ENCODE measurements around the gene PCDHA7.
"Not testable (repeated sequence)": the region's sequence is repeated elsewhere in the genome, so short reads cannot be mapped to it uniquely, and the experiment has no call there.

Gene PCDHA7, protein sequence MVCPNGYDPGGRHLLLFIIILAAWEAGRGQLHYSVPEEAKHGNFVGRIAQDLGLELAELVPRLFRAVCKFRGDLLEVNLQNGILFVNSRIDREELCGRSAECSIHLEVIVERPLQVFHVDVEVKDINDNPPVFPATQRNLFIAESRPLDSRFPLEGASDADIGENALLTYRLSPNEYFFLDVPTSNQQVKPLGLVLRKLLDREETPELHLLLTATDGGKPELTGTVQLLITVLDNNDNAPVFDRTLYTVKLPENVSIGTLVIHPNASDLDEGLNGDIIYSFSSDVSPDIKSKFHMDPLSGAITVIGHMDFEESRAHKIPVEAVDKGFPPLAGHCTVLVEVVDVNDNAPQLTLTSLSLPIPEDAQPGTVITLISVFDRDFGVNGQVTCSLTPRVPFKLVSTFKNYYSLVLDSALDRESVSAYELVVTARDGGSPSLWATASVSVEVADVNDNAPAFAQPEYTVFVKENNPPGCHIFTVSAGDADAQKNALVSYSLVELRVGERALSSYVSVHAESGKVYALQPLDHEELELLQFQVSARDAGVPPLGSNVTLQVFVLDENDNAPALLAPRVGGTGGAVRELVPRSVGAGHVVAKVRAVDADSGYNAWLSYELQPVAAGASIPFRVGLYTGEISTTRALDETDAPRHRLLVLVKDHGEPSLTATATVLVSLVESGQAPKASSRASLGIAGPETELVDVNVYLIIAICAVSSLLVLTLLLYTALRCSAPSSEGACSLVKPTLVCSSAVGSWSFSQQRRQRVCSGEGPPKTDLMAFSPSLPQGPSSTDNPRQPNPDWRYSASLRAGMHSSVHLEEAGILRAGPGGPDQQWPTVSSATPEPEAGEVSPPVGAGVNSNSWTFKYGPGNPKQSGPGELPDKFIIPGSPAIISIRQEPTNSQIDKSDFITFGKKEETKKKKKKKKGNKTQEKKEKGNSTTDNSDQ

DNA sequence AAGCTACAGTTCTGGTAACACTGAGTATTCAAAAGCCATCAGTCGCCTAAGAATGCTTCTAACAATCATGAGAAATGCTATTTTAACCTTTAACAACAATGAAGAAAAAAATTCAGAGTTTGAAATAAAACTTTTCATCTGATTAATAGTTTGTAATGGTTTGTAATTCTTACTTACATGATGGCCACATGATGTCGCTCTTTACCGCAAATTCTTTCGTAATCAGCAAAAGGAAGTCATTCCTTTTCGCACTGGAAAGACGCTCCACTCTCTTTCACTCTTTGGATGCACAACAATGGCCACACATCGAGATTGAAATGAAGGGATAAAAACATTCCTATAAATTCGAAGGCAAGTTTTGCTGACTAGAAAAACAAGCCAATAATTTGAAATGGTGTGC lies at the start of gene PCDHA7:
PCDHA7 (plus strand) TSS at position 277 of the 400 bp plus-strand sequence; CDS start at position 392, 115 bp downstream.
- no peak for DNase-seq

DNA sequence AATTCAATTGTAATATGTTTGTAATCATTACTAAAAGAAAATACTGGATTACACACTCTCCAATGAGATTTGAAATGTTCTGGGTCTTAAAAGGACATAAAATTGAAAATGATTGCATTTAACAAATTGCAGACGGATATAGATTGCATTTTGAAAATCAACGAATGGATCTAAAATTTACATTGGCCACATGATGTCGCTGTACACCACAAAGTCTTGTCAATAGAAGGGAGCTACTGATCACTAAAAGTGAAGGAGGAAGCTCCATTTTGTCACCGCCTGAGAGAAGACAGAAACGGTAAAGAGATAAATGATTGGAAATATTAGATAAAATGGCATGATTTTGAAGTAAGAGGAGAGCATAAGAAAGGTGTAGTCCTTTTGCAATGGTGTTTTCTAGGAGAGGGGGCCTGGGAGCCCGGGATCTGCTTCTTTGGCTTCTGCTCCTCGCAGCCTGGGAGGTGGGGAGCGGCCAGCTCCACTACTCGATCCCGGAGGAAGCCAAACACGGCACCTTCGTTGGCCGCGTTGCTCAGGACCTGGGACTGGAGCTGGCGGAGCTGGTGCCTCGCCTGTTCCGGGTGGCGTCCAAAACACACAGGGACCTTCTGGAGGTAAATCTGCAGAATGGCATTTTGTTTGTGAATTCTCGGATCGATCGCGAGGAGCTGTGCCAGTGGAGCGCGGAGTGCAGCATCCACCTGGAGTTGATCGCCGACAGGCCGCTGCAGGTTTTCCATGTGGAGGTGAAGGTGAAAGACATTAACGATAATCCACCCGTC lies 48.0 kb upstream of the PCDHA7 start, which contains the start of gene PCDHA1:
PCDHA1 (plus strand) TSS at position 236 of the 782 bp plus-strand sequence.
- DNase-seq = no peak

DNA sequence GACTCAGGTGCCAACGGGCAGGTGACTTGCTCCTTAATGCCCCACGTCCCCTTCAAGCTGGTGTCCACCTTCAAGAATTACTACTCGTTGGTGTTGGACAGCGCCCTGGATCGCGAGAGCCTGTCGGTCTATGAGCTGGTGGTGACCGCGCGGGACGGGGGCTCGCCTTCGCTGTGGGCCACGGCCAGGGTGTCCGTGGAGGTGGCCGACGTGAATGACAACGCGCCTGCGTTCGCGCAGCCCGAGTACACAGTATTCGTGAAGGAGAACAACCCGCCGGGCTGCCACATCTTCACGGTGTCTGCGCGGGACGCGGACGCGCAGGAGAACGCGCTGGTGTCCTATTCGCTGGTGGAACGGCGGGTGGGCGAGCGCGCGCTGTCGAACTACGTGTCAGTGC lies 46.6 kb upstream of the PCDHA7 start:
- not testable (repeated sequence) for DNase-seq

DNA sequence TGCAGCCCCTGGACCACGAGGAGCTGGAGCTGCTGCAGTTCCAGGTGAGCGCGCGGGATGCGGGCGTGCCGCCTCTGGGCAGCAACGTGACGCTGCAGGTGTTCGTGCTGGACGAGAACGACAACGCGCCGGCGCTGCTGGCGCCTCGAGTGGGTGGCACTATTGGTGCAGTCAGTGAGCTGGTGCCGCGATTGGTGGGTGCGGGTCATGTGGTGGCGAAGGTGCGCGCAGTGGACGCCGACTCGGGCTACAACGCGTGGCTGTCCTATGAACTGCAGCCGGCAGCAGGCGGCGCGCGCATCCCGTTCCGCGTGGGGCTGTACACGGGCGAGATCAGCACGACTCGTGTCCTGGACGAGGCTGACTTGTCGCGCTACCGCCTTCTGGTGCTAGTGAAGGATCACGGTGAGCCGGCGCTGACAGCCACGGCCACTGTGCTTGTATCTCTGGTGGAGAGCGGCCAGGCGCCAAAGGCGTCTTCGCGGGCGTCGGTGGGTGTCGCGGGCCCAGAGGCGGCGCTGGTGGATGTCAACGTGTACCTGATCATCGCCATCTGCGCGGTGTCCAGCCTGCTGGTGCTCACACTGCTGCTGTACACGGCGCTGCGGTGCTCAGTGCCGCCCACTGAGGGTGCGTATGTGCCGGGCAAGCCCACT lies 46.1 kb upstream of the PCDHA7 start:
- not testable (repeated sequence) for DNase-seq

DNA sequence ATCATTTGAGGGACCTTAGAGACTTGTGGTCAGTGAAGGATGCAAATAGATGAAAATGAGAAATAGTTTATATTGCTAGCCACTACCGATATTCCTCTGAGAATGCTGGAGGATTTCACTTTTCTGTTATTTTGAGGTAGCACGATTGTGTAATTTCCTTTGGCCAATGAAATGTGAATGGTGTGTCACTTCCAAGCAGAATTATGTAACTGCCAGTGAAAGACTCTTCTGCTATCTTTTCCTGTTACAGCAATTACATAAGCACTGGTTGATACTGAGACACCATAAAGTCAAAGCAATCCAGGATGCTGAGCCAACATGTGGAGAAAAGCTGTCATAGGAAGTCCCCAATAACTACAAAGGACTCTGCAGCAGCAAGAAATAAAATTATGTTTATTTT lies 43.0 kb upstream of the PCDHA7 start:
- no peak for DNase-seq

DNA sequence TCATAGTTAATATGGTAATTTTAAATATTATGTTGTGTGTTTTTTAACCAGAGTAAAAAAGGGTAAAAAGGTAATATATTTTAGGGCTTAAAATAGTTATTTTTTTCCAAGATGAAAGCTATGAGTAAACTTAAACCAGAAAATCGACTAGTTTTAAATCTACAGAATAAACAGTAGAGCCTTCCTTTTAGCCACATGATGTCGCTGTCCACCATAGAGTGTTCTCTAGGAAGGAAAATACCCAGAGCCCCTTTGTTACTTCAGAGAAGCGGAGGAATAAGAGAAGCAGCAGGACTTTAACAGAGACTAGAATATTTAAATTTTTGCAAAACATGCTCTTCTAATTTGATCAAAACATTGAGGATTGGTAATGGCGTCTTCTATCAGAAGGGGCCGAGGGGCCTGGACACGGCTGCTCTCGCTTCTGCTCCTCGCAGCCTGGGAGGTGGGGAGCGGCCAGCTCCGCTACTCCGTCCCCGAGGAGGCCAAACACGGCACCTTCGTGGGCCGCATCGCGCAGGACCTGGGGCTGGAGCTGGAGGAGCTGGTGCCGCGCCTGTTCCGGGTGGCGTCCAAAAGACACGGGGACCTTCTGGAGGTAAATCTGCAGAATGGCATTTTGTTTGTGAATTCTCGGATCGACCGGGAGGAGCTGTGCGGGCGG lies 39.3 kb upstream of the PCDHA7 start, which contains the start of gene PCDHA2:
PCDHA2 (plus strand) TSS at position 258 of the 664 bp plus-strand sequence.
- no peak for DNase-seq

DNA sequence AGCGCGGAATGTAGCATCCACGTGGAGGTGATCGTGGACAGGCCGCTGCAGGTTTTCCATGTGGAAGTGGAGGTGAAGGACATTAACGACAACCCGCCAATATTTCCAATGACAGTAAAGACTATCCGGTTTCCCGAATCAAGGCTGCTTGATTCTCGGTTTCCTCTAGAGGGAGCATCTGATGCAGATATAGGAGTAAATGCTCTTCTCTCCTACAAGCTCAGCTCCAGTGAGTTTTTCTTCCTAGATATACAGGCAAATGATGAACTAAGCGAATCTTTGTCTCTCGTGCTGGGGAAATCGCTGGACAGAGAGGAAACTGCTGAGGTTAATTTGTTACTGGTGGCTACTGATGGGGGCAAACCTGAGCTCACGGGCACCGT lies 38.8 kb upstream of the PCDHA7 start:
- DNase-seq = no peak

DNA sequence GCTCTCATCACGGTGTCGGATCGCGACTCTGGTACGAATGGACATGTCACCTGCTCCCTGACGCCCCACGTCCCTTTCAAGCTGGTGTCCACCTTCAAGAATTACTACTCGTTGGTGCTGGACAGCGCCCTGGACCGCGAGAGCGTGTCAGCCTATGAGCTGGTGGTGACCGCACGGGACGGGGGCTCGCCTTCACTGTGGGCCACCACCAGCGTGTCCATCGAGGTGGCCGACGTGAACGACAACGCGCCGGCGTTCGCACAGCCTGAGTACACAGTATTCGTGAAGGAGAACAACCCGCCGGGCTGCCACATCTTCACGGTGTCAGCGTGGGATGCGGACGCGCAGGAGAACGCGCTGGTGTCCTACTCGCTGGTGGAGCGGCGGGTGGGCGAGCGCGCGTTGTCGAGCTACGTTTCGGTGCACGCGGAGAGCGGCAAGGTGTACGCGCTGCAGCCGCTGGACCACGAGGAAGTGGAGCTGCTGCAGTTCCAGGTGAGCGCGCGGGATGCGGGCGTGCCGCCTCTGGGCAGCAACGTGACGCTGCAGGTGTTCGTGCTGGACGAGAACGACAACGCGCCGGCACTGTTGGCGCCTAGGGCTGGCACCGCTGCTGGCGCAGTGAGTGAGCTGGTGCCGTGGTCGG lies 37.9 kb upstream of the PCDHA7 start:
- DNase-seq = not testable (repeated sequence)

DNA sequence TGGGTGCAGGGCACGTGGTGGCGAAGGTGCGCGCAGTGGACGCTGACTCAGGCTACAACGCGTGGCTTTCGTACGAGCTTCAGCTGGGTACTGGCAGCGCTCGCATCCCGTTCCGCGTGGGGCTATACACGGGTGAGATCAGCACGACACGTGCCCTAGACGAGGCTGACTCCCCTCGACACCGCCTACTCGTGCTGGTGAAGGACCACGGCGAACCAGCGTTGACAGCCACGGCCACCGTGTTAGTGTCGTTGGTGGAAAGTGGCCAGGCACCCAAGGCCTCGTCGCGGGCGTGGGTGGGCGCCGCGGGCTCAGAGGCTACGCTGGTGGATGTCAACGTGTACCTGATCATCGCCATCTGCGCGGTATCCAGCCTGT lies 37.4 kb upstream of the PCDHA7 start:
- DNase-seq = no peak

DNA sequence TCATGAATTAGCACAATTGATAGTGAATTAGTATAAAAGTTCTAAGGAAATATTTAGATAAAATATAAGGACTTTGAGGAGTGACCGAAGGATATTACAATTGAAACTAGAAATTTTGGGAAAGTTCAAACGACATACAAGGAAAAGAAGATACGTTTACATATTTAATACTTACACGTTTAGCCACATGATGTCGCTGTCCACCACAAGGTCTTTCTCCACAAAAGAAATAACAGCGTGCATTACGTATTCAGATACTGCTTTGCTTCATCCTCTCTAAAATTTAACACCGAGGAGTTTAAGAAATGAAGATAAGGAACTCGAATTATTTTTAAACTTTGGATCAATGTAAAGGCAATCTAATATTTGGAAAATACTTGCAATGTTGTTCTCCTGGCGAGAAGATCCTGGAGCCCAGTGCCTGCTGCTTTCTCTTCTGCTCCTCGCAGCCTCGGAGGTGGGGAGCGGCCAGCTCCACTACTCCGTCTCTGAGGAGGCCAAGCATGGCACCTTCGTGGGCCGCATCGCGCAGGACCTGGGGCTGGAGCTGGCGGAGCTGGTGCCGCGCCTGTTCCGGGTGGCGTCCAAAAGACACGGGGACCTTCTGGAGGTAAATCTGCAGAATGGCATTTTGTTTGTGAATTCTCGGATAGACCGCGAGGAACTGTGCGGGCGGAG lies 33.1 kb upstream of the PCDHA7 start, which contains the start of gene PCDHA3:
PCDHA3 (plus strand) TSS at position 242 of the 678 bp plus-strand sequence.
- no peak for DNase-seq

DNA sequence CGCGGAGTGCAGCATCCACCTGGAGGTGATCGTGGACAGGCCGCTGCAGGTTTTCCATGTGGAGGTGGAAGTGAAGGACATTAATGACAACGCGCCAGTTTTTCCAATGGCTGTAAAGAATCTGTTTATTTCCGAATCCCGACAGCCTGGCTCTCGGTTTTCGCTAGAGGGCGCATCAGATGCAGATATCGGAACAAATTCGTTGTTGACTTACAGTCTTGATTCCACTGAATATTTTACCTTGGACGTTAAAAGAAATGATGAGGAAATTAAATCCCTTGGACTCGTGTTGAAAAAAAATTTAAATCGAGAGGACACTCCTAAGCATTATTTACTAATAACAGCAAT lies 32.6 kb upstream of the PCDHA7 start:
- no peak for DNase-seq

DNA sequence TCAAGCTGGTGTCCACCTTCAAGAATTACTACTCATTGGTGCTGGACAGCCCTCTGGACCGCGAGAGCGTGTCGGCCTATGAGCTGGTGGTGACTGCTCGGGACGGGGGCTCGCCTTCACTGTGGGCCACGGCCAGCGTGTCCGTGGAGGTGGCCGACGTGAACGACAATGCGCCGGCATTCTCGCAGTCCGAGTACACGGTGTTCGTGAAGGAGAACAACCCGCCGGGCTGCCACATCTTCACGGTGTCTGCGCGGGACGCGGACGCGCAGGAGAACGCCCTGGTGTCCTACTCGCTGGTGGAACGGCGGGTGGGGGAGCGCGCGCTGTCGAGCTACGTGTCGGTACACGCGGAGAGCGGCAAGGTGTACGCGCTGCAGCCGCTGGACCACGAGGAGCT lies 31.7 kb upstream of the PCDHA7 start:
- DNase-seq = not testable (repeated sequence)

DNA sequence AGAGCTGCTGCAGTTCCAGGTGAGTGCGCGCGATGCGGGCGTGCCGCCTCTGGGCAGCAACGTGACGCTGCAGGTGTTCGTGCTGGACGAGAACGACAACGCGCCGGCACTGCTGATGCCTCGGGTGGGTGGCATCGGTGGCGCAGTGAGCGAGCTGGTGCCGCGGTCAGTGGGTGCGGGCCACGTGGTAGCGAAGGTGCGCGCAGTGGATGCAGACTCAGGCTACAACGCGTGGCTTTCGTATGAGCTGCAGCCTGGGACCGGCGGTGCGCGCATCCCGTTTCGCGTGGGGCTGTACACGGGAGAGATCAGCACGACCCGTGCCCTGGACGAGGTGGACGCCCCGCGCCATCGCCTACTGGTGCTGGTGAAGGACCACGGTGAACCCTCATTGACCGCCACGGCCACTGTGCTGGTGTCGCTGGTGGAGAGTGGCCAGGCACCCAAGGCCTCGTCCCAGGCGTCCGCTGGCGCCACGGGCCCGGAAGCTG lies 31.2 kb upstream of the PCDHA7 start:
- DNase-seq = no peak

DNA sequence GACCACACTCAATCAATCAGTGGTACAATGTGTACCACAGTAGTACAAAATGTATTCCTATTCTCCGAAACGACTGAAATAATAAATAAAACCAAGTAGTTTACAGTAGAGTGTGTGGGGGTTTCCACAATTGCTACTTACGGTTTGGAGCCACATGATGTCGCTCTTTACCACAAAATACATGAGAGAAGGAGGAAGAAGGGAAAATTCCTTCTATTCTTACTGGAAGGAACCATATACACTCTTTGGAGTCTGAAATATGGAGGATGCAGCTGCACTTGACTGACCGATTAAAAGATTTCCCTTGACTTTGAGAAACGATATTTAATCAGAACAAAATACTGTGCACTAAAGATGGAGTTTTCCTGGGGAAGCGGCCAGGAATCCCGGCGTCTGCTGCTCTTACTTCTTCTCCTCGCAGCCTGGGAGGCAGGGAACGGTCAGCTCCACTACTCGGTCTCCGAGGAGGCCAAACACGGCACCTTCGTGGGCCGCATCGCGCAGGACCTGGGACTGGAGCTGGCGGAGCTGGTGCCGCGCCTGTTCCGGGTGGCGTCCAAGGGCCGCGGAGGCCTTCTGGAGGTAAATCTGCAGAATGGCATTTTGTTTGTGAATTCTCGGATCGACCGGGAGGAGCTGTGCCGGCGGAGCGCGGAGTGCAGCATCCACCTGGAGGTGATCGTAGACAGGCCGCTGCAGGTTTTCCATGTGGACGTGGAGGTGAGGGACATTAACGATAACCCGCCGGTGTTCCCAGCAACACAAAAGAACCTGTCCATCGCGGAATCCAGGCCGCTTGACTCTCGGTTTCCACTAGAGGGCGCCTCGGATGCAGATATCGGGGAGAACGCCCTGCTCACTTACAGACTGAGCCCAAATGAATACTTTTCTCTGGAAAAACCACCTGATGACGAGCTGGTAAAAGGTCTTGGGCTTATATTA lies 27.0 kb upstream of the PCDHA7 start, which contains the start of gene PCDHA4:
PCDHA4 (plus strand) TSS at position 235 of the 942 bp plus-strand sequence.
- DNase-seq = no peak

DNA sequence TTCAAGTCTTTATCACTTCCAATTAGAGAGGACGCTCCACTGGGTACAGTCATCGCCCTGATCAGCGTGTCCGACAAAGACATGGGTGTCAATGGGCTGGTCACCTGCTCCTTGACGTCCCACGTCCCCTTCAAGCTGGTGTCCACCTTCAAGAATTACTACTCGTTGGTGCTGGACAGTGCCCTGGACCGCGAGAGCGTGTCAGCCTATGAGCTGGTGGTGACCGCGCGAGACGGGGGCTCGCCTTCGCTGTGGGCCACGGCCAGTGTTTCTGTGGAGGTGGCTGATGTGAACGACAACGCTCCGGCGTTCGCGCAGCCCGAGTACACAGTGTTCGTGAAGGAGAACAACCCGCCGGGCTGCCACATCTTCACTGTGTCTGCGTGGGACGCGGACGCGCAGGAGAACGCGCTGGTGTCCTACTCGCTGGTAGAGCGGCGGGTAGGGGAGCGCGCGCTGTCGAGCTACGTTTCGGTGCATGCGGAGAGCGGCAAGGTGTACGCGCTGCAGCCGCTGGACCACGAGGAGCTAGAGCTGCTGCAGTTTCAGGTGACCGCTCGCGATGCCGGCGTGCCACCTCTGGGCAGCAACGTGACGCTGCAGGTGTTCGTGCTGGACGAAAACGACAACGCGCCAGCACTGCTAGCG lies 25.7 kb upstream of the PCDHA7 start:
- DNase-seq = not testable (repeated sequence)

DNA sequence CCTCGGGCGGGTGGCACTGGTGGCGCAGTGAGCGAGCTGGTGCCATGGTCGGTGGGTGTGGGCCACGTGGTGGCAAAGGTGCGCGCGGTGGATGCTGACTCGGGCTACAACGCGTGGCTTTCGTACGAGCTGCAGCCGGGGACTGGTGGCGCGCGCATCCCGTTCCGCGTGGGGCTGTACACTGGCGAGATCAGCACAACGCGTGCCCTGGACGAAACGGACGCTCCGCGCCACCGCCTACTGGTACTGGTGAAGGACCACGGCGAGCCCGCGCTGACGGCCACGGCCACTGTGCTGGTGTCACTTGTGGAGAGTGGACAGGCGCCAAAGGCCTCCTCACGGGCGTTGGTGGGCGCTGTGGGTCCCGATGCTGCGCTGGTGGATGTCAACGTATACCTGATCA lies 25.2 kb upstream of the PCDHA7 start:
- no peak for DNase-seq

DNA sequence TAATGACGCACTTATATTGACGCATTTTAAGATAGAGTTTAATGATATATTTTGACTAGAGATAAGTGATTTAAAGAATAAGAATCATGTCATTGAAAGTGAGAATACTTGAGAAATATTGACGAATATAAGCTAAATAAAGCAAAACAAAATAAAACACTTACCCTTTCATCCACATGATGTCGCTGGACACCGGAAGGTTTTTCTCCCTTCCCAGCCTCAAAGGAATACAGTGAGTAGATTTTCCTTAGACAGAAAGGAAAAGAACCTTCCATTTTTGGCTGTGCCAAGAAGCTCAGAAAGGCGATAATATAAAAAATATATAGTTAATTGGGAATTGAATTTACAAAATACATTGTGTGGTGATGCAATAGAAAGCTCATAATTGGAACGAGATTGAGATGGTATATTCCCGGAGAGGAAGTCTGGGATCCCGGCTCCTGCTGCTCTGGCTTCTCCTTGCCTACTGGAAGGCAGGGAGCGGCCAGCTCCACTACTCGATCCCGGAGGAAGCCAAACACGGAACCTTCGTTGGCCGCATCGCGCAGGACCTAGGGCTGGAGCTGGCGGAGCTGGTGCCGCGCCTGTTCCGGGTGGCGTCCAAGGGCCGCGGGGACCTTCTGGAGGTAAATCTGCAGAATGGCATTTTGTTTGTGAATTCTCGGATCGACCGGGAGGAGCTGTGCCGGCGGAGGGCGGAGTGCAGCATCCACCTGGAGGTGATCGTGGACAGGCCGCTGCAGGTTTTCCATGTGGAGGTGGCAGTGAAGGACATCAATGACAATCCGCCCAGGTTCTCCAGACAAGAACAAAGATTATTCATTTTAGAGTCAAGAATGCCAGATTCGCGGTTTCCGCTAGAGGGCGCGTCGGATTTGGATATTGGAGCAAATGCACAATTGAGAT lies 12.4 kb upstream of the PCDHA7 start, which contains the start of gene PCDHA5:
PCDHA5 (plus strand) TSS at position 239 of the 906 bp plus-strand sequence.
- no peak for DNase-seq
